HG02763 (cell line): ENCODE data around the gene INPP4B.

Experiments used
- ATAC-seq: cut with Tn5 transposase; IDR thresholded peaks from one replicate; pipeline ENCODE4 v1.9.1; 2021; ENCODE audit warnings: mild to moderate bottlenecking, moderate library complexity; ENCODE audit not compliant: unreplicated experiment

The INPP4B gene

GRCh38 chr4:142271832-142272231 is 574.3 kb downstream of the INPP4B start:
- no peak for ATAC-seq

- no peak for ATAC-seq
Measured at GRCh38 chr4:142267101-142267500, 579.0 kb downstream of the INPP4B start.

- ATAC-seq: no peak
Measured at GRCh38 chr4:142265946-142266345, 580.2 kb downstream of the INPP4B start.

GRCh38 chr4:142265536-142265935 is 580.6 kb downstream of the INPP4B start:
- no peak for ATAC-seq

GRCh38 chr4:142264961-142265360 is 581.1 kb downstream of the INPP4B start:
- no peak for ATAC-seq

GRCh38 chr4:142262956-142263355 is 583.1 kb downstream of the INPP4B start:
- ATAC-seq: no peak

GRCh38 chr4:142248946-142249345 is 597.2 kb downstream of the INPP4B start:
- ATAC-seq: no peak

- ATAC-seq: no peak
Measured at GRCh38 chr4:142243255-142243654, 602.8 kb downstream of the INPP4B start.

- ATAC-seq: no peak
Measured at GRCh38 chr4:142242156-142242555, 603.9 kb downstream of the INPP4B start.

GRCh38 chr4:142238589-142238988 is 607.5 kb downstream of the INPP4B start:
- ATAC-seq: no peak

- no peak for ATAC-seq
Measured at GRCh38 chr4:142236268-142236667, 609.8 kb downstream of the INPP4B start.

GRCh38 chr4:142231787-142232186 is 614.3 kb downstream of the INPP4B start:
- ATAC-seq: no peak

GRCh38 chr4:142230991-142231390 is 615.1 kb downstream of the INPP4B start:
- no peak for ATAC-seq

- no peak for ATAC-seq
Measured at GRCh38 chr4:142226014-142226413, 620.1 kb downstream of the INPP4B start.

GRCh38 chr4:142222127-142222526 is 624.0 kb downstream of the INPP4B start:
- no peak for ATAC-seq

GRCh38 chr4:142218726-142219125 is 627.4 kb downstream of the INPP4B start:
- no peak for ATAC-seq

GRCh38 chr4:142211444-142211843 is 634.7 kb downstream of the INPP4B start:
- ATAC-seq: no peak

- no peak for ATAC-seq
Measured at GRCh38 chr4:142203505-142203904, 642.6 kb downstream of the INPP4B start.

GRCh38 chr4:142202404-142203332 is 643.4 kb downstream of the INPP4B start:
- ATAC-seq: peak; percentile 99

- no peak for ATAC-seq
Measured at GRCh38 chr4:142201041-142201440, 645.1 kb downstream of the INPP4B start.

GRCh38 chr4:142194905-142195304 is 651.2 kb downstream of the INPP4B start:
- ATAC-seq: no peak

GRCh38 chr4:142191901-142192300 is 654.2 kb downstream of the INPP4B start:
- ATAC-seq: no peak

- no peak for ATAC-seq
Measured at GRCh38 chr4:142181021-142181420, 665.1 kb downstream of the INPP4B start.
